Measurements from ENCODE around the gene TKTL1. TPM values are rescaled to one million over a fixed set of nuclear protein-coding genes. Genes with fewer than 3 reads are reported as not detected.

TKTL1 gene
- total RNA-seq, 4 donors from 2014 or later: 0.07 to 0.98 TPM; not detected in 2

DNA sequence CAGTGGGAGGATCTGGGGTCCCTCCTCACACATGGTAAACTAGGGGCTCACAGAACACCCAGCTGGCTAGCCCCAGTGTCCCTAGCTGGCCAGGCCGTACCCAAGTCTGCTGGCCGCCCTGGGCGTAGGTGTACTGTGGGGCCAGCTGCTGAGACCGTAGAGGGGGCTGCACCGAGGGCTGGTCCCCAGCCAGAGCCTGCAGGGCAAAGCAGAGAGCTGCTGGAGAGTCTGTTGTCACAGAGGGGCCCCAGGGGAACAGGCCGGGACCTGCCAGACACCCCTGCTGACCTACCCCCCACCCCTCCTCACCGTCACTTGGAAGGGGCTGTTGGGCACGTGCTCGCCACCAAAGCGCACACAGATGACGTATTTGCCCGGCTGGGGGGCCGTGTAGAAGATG, 58.9 kb downstream of the TKTL1 start:
- no peaks in the 10 kb centered on the region for H3K27me3 ChIP-seq
- intact Hi-C loops (cut with DNase I; ENCODE audit: low total_unique reads): no loop called here
- H3K9me3 ChIP-seq: no peaks in the 10 kb centered on the region
- TF ChIP-seq POLR2A (IDR thresholded peaks at IDR 0.05): no peak
- TF ChIP-seq, protein P1, sequence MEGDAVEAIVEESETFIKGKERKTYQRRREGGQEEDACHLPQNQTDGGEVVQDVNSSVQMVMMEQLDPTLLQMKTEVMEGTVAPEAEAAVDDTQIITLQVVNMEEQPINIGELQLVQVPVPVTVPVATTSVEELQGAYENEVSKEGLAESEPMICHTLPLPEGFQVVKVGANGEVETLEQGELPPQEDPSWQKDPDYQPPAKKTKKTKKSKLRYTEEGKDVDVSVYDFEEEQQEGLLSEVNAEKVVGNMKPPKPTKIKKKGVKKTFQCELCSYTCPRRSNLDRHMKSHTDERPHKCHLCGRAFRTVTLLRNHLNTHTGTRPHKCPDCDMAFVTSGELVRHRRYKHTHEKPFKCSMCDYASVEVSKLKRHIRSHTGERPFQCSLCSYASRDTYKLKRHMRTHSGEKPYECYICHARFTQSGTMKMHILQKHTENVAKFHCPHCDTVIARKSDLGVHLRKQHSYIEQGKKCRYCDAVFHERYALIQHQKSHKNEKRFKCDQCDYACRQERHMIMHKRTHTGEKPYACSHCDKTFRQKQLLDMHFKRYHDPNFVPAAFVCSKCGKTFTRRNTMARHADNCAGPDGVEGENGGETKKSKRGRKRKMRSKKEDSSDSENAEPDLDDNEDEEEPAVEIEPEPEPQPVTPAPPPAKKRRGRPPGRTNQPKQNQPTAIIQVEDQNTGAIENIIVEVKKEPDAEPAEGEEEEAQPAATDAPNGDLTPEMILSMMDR (IDR thresholded peaks at IDR 0.05): no peak
- no peaks in the 10 kb centered on the region for H3K36me3 ChIP-seq
- no peaks in the 10 kb centered on the region for H3K4me1 ChIP-seq
- DNase-seq: no peak
- H3K4me3 ChIP-seq: no peak overlapping the region
- H3K27ac ChIP-seq: no peak overlapping the region

DNA sequence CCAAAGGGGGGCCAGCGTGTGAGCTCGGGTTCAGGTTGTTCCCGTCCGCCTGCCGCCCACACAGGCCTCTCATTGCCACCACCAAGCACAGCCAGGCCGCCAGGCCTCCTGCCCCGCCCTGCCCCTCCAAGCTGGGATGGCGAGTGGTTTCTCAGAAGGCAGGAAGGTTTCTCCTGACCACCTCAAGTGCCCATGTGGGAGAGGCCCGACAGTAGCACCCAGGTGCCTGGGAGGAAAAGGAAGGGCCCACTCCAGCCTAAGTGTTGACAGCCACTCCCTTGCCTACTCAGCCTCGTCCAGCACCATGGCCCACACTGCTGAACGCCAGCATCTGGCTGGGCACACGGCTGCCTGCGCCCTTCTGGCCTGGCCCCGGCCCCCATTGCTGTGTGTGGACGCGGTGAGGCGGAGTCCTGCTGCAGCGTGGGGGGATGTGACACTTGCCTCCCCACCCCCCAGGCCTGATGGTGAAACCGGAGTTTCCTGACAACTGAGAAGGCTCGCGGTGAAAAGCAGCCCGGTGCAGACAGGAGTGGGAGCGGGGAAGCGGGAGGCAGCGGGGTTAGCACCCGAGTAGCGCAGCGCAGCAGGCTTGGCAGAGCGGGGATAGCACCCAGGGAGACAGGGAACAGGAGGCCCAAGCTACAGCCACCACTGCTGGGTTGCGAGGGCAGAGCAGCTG, 59.6 kb downstream of the TKTL1 start:
- intact Hi-C loops (cut with DNase I; ENCODE audit: low total_unique reads): no loop called here
- peak overlapping the region in 1 of 2 donors; percentile 43 for H3K27ac ChIP-seq
- H3K9me3 ChIP-seq: no peaks in the 10 kb centered on the region
- TF ChIP-seq, protein P1 (IDR thresholded peaks at IDR 0.05): no peak
- no peak for TF ChIP-seq POLR2A (IDR thresholded peaks at IDR 0.05)
- peak in 1 of 2 donors; percentile 22 for DNase-seq
- H3K27me3 ChIP-seq: no peaks in the 10 kb centered on the region
- H3K4me1 ChIP-seq: no peaks in the 10 kb centered on the region
- H3K36me3 ChIP-seq: no peaks in the 10 kb centered on the region
- no peak overlapping the region for H3K4me3 ChIP-seq

DNA sequence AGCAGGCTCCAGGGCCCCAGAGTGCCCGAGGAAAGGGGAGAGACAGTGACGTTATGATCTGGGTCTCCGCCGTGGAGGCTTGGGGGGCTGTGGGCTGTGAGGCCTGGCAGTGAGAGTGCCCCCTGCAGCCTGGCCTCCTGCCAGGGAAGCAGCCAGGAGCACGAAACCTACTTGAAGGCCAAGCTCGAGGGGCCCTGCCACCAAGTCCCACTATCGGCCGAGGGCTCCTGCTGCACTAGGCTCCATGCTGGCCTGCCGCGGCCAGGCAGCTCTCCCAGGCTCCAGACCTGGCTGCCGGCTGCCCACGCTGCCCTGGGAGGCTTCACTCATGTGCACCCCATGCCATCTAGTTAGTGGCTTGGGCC, 60.2 kb downstream of the TKTL1 start:
- H3K36me3 ChIP-seq: no peaks in the 10 kb centered on the region

DNA sequence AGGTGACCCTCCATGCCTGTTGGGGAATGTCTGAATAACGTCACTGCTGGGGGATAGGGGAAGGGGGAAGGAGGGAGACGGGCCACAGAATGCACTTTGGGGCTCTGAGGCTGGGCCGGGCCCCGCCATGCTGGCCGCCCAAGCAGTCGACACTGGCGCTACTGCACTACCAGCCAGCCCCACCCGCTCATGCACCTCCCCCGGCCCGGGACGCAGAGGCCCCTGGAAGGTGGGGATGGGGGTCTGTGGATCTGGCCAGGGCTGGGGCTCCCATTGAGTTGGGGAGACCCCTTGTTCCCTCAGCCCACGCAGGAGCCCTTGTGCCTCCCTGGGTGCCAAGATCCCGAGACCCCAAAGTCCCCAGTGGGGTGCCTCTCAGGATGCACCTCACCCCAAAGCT, 61.0 kb downstream of the TKTL1 start:
- Histone ChIP-seq H3K27me3 (no peaks in the 10 kb centered on the region), H3K9me3 (no peaks in the 10 kb centered on the region), H3K27ac (peak overlapping the region in 1 of 2 donors; percentile 43), H3K4me3 (no peak overlapping the region), H3K36me3 (no peaks in the 10 kb centered on the region), H3K4me1 (no peaks in the 10 kb centered on the region)
- TF ChIP-seq POLR2A (IDR thresholded peaks at IDR 0.05): no peak
- TF ChIP-seq, protein P1 (IDR thresholded peaks at IDR 0.05): no peak
- DNase-seq: no peak
- intact Hi-C loops (cut with DNase I; ENCODE audit: low total_unique reads): no loop called here

More for the DNA sequence above, 60.2 kb downstream of the TKTL1 start:
- TF ChIP-seq, protein P1 (IDR thresholded peaks at IDR 0.05): no peak
- no peak for TF ChIP-seq POLR2A (IDR thresholded peaks at IDR 0.05)
- Histone ChIP-seq H3K27me3 (no peaks in the 10 kb centered on the region), H3K9me3 (no peaks in the 10 kb centered on the region), H3K4me1 (no peaks in the 10 kb centered on the region), H3K4me3 (no peak overlapping the region), H3K27ac (peak overlapping the region in 1 of 2 donors; percentile 43)
- intact Hi-C loops (cut with DNase I; ENCODE audit: low total_unique reads): no loop called here
- no peak for DNase-seq

DNA sequence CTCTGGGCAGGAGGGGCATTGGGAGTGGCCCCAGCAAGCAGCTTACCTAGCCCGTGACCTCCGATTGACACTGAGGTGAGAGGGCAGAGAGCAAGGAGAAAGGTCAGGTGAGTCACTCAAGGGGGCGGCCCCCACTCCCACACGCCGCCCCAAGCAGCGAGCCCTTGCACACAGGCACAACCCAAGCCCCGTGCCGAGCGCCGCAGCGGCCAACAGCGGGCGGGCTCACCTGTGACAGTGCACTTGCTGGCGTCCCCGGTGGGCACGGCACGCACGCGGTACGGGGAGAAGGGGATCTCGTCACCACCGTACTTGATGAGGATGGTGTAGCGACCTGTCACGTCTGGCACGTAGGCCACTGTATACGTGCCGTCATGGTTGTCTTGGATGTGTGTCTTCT, 61.6 kb downstream of the TKTL1 start:
- no peak for DNase-seq
- H3K9me3 ChIP-seq: no peaks in the 10 kb centered on the region
- no peaks in the 10 kb centered on the region for H3K27me3 ChIP-seq
- H3K36me3 ChIP-seq: no peaks in the 10 kb centered on the region
- intact Hi-C loops (cut with DNase I; ENCODE audit: low total_unique reads): no loop called here
- no peaks in the 10 kb centered on the region for H3K4me1 ChIP-seq
- TF ChIP-seq POLR2A (IDR thresholded peaks at IDR 0.05): no peak
- TF ChIP-seq, protein P1 (IDR thresholded peaks at IDR 0.05): no peak
- H3K4me3 ChIP-seq: no peak overlapping the region
- H3K27ac ChIP-seq: peak overlapping the region in 1 of 2 donors; percentile 43

All from uterus (tissue), 4 donors.